GM12801 (cell line): ENCODE measurements around the gene NFIC.

Experiments used
- CTCF ChIP-seq: IDR thresholded peaks from one replicate; pipeline ENCODE4 v1.5.1; 2011; ENCODE audit warnings: control low read depth; ENCODE audit not compliant: insufficient read length; ENCODE audit errors: extremely low read depth

The NFIC gene

GRCh38 chr19:3464587-3465235 lies 98.3 kb downstream of the NFIC start:
- TF ChIP-seq CTCF: no peak

DNA sequence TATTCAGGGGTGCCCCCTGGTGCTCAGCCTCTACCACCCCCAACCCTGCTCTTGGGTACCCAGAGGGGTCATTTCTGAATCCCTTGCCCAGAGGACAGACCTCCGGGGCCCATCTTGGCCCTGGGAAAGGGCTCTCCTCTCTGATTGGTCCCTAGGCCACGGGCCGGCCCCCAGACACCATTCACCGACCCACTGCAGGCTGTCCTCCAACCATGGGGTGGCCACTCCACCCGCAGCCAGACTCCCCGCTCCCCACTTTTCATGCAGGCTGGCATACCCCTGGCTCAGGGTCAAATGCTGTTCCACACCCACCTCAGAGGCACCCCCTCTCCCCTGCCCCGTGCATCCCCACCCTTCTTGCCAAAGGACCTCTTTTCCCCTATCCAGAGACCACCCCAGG lies 99.2 kb downstream of the NFIC start:
- TF ChIP-seq CTCF: no peak

GRCh38 chr19:3466635-3467034 lies 100.3 kb downstream of the NFIC start:
- TF ChIP-seq CTCF: no peak

GRCh38 chr19:3467437-3468198 lies 101.2 kb downstream of the NFIC start:
- no peak for TF ChIP-seq CTCF

DNA sequence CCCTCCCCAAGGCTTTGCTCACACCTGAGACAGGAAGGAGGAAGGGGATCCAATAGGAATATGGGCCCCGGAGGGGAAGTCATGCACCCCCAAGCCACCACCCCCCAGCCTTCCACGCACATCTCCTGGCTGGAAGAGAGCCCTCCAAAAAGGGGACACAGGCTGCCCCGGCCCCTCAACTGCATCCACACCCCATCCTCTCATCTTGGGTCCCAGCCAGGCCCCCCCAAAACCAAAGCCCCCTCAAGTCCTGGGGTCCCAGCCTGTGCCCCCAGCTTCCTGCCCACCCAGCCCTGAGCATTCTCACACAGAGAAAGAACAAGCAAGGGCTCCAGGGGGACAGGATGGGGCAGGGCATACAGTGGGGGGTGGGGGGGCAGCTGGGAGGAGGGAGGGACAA lies 101.8 kb downstream of the NFIC start:
- TF ChIP-seq CTCF: no peak

- TF ChIP-seq CTCF: no peak
Measured at GRCh38 chr19:3469638-3470499, 103.5 kb downstream of the NFIC start.

DNA sequence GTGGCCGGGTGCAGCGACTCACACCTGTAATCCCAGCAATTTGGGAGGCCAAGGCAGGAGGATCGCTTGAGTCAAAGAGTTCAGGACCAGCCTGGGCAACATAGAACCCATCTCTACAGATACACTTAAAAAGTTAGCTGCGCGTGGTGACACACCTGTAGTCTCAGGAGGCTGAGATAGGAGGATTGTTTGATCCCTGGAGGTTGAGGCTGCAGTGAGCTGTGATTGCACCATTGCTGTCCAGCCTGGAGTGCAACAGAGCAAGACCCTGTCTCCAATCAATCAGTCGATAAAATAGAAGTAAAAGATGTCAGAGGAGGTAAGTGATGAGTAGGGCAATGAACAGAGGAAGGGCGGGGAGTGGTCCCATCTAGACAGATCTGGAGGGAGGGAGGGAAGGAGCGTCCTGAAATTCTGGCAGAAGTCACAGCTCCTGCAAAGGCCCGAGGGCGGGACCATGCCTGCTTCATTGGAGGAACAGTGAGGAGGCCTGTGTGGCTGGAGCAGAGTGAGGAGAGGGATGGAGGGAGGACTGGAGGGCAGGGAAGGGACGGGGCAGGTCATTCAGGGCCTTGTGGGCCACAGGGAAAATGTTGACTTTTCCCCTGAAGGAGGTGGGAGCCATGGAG lies 104.2 kb downstream of the NFIC start:
- no peak for TF ChIP-seq CTCF
